T47D (cell line): ENCODE data around the gene LIMS4.
"Not testable (repeated sequence)": the region's sequence is repeated elsewhere in the genome, so short reads cannot be mapped to it uniquely, and the experiment has no call there.

Experiments
- DNase-seq, 2 experiments: peaks; one replicate each; pipeline versions ENCODE4 v3.0.0 to v3.0.0-alpha.2; 2011 to 2012; ENCODE audit warnings: low read depth in 1 of 2, low spot score in 1 of 2
- in situ Hi-C: cut with HindIII; loops from 2 replicates; pipeline ENCODE4 v1.10.0; 2016; ENCODE audit warnings: low sequenced_read_pairs, low pct_unique_long_range_greater_than_20kb

Gene LIMS4, protein sequence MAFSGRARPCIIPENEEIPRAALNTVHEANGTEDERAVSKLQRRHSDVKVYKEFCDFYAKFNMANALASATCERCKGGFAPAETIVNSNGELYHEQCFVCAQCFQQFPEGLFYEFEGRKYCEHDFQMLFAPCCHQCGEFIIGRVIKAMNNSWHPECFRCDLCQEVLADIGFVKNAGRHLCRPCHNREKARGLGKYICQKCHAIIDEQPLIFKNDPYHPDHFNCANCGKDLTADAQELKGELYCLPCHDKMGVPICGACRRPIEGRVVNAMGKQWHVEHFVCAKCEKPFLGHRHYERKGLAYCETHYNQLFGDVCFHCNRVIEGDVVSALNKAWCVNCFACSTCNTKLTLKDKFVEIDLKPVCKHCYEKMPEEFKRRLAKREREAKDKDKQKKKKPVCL

DNA sequence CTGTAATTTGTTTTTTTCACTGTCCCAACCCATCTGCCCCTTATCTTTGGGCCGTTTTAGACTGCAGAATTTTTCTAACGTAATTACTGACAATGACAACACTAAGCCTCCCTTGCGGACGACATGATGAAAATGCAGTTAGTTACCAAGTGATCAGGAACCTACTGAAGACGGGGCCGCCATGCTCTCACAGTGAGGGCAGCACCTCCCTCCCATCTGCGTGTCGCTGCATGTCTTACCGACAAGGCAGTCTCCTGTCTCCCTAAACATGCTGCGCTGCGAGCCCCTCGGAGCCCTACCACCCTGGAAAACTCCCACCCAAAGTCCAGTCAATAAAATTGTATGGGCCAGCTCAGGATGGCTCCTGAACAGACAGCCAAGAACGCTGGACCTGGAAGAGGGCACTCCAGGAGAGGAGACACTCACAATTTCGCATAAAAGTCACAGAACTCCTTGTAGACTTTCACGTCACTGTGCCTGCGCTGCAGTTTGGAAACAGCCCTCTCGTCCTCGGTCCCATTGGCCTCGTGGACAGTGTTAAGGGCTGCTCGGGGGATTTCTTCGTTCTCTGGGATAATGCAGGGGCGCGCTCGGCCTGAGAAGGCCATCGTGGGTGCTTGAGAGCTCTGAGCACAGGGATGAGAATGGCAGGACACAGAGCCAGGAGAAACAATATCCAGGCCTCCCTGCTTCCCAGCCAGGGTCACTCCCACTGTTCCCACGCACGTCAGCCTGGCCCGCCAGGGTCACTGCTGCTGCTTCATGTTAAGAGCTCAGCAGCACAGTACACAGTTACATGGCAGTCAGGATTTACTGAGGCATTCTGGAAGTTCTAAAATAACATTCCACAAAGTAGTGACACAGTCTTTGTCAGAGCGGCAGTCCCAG, at the start of gene LIMS4:
Gene LIMS4, minus strand, starts transcription at position 646 of the 888 bp plus-strand sequence. Its CDS starts 38 bp downstream, at position 608.
- in situ Hi-C loops, DNase-seq: not testable (repeated sequence)

- DNase-seq, in situ Hi-C loops: not testable (repeated sequence)
These were observed 27.2 kb upstream of the LIMS4 start for GRCh38 chr2:110499755-110500377.

DNA sequence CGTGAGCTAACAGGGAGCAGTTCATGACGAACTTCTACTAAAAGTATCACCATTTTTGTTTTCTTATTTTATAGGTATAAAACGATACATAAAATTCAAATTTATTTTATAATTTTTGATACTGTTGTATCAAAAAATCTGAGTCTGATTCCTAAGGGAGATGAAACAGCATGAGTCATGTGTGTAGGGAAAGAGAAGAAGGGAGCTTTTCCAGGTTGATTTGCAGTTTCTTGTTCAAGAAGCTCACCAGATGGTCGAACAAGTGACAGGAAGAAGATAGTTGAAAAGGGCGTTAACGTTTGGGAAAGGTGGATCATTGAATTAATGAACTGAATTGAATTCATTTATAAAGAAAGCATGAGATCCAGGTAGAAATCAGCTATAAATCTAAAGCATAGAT, 23.4 kb upstream of the LIMS4 start:
- in situ Hi-C loops, DNase-seq: not testable (repeated sequence)

DNA sequence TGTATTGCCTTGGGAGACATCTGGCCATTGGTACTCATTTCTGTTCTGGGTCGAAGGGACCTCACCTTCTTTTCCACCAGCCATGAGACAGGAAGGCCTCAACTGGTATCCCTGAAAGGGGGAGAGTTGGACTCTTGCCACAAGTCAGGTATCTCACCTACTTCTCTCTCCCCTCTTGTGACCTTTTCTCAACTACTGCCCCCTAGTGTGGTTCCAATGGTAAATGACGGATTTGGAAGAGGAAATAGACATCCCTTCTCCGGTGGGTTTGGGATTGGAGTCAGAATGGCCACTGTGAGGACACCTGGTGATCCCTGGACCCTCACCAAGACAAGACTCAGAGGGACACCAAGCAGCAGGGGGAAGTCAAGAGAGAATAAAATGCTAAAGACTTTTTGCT, 21.9 kb upstream of the LIMS4 start:
- in situ Hi-C loops, DNase-seq: not testable (repeated sequence)

- in situ Hi-C loops, DNase-seq: not testable (repeated sequence)
These were observed 16.4 kb upstream of the LIMS4 start for GRCh38 chr2:110488991-110489390.

- in situ Hi-C loops, DNase-seq: not testable (repeated sequence)
These were observed 10.1 kb upstream of the LIMS4 start for GRCh38 chr2:110482697-110483096.

- in situ Hi-C loops, DNase-seq: not testable (repeated sequence)
These were observed 8.6 kb upstream of the LIMS4 start for GRCh38 chr2:110481200-110481599.

DNA sequence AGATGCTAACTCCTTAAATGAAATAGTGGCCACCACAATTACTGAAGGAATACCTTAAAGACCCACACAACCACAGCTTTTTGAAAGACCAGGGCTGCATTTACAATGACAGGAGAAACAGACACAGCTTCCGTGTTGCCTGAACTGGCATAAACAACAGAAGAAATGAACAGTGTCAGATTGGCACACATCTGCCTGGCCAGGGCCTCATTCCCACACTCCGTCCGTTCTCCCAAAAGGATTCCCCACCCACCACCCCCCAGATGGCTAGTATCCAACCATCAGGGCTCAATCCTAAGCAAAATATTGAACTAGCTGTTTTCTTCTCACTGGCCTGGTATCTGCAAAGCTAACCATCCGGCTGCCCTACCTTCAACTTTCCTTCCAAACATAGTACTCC, 7.5 kb upstream of the LIMS4 start:
- in situ Hi-C loops, DNase-seq: not testable (repeated sequence)

DNA sequence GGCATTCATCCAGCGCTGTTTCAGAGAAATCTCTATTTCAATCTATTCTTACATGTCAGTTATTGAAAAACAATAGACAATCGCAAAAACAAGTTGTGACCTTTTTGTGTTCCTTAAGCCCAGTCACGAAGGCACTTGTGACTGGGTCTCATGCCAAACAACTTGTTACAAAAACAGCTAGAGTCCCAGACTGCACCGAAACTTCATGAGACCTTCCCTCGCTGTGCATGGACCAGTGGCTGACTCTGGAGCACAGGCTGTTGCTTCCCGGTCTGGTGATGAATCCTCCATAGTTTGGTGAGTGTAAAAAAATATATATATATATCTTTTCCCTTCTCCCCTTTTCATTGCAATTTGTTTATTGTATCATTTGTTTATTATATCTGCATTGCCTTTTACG, 4.8 kb upstream of the LIMS4 start:
- in situ Hi-C loops, DNase-seq: not testable (repeated sequence)

- in situ Hi-C loops, DNase-seq: not testable (repeated sequence)
These were observed 4.3 kb upstream of the LIMS4 start for GRCh38 chr2:110476952-110477351.

DNA sequence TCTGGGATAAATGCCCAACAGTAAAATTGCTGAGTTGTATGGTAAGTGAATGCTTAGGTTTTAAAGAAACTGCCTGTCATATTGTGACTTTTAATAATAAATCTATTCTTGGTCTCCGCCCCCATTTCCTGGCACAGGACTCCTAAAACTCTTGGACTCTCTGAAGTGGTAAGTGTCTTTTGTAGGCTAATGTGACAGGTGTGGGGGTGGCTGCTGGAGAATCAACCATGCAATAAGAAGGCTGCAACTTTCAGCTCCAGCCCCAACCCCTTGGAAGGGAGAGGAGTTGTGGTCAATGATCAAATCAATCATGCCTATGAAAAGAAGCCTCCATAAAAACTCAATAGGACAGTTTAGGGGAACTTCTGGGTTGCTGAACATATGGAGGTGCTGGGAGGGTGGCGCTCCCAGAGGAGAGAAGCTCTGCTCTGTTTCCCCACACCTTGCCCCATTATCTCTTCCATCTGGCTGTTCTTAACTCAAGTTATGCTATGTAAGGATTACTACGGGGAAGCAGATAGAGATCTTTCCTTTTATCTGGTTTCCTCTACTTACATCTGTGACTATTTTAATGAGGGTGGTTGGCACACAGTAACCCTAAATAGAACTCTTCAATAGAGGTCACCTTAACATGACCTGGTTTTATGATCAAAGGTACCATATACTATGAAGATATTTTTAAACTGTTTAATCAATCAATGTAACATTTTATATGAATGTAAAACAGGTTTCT, 3.2 kb upstream of the LIMS4 start:
- DNase-seq, in situ Hi-C loops: not testable (repeated sequence)

GRCh38 chr2:110474898-110475297, 2.3 kb upstream of the LIMS4 start:
- DNase-seq, result not testable (repeated sequence)

DNA sequence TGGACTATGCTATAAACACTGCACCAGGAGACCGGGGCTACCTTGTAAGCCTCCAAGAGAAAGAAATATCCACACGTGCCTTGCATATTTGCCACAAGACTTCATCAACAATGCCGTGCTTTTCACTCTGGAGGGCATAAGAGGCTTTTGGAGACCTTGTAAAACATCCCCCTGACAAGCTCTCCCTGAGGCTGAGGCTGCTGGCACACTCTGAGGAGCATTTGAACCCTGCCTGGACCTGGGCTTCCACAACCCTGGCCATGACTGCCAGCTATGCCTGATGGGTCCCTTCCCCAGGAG, 393 bp upstream of the LIMS4 start:
- in situ Hi-C loops, DNase-seq: not testable (repeated sequence)

More at GRCh38 chr2:110474898-110475297, 2.3 kb upstream of the LIMS4 start:
- in situ Hi-C loops, result not testable (repeated sequence)

DNA sequence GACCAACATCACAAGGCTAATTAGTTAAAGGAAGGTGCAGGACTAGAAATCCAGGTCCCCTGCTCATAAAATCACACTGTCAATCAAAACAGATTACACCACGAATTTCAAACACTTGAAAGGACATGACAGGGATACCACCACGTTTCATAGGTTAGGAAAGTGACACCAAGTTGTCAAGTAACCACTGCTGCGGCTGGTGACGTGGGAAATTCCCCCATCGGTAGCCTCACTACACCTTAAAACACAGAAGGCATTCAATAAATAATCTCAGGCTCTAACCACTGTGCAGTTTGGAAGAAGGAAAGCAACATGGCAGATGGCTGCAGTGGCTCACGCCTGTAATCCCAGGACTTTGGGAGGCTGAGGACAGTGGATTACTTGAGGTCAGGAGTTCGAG, 3.7 kb downstream of the LIMS4 start:
- DNase-seq, in situ Hi-C loops: not testable (repeated sequence)

DNA sequence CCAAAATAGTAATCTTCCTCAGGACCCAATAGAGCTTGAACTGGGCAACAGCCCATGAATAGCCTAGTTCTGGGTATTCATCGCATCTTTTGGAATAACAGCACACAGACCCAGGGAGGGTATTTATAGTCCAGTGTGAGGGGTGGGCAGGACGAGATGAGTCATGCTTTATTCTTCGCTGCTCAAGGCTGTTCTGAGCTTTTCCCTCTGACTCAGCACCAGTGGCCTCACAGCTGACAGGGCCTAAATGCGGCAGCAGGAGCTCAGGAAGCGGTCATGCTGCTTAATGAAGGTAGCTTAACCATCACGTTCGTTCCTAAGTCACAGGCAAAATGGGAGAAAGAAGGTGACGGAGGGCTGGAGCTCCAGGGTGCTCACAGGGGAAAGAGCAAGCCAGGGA, 7.3 kb downstream of the LIMS4 start:
- DNase-seq, in situ Hi-C loops: not testable (repeated sequence)

DNA sequence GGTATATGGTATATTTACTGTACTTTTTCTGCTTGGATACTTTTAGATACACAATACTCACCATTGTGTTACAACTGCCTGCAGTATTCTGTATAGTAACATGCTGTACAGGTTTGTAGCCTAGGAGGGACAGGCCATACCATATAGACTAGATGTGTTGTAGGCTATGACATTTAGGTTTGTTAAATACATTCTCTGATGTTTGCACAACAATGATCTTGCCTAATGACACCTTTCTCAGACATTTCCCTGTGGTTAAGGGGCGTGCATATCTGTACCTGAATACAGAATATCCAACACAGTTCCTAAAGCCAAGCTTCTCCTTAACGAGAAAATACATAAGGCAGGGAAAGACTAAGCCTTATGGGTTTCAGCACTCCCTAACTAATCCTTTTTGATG, 10.2 kb downstream of the LIMS4 start:
- DNase-seq, in situ Hi-C loops: not testable (repeated sequence)

GRCh38 chr2:110460318-110460717, 12.3 kb downstream of the LIMS4 start:
- DNase-seq, in situ Hi-C loops: not testable (repeated sequence)

DNA sequence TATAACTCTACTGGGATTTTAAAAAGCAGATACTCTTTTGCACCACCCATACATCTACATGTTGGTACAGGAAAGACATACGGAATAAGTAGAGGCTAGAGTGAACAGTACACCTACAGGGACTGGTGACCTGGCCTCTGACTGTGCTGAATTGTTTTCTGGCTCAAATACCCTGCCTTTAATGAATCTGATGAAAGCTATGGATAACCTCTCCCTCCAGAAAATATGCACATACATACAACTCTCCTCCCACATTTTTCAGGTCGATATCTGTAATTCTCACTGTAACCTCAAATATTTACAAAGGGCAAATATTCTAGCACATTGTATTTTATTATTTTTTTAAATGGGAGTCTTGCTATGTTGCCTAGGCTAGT, 15.4 kb downstream of the LIMS4 start:
- in situ Hi-C loops, DNase-seq: not testable (repeated sequence)
